Brain microvascular endothelial cell (primary cell): ENCODE data around the gene FGF2.

Source experiments
- DNase-seq: peaks from one replicate; pipeline ENCODE4 v3.0.0-alpha.2; 2020
- H3K27ac ChIP-seq: fragments of 250-450 bp; sonication (Bioruptor Pico); 2 replicates; pipeline ENCODE4 v1.5.1; 2020; ENCODE audit warnings: mild to moderate bottlenecking, moderate library complexity
- H3K27me3 ChIP-seq: fragments of 250-450 bp; sonication (Bioruptor Pico); replicated peaks from 2 replicates; pipeline ENCODE4 v1.5.1; 2020; ENCODE audit warnings: mild to moderate bottlenecking
- H3K36me3 ChIP-seq: fragments of 250-450 bp; sonication (Bioruptor Pico); replicated peaks from 2 replicates; pipeline ENCODE4 v1.5.1; 2020; ENCODE audit warnings: mild to moderate bottlenecking
- H3K4me3 ChIP-seq: 2 replicates; pipeline ENCODE4 v1.5.1; 2011; ENCODE audit warnings: low read depth, mild to moderate bottlenecking, control low read depth, low read length, moderate library complexity
- CTCF ChIP-seq: IDR thresholded peaks from 2 replicates; pipeline ENCODE4 v1.5.1; 2011; ENCODE audit warnings: low read depth, mild to moderate bottlenecking, moderate library complexity, low read length, control low read depth, inconsistent platforms; ENCODE audit errors: missing control alignments
- in situ Hi-C: cut with HindIII; loops from 2 replicates; pipeline ENCODE4 v1.10.0; 2017; ENCODE audit warnings: low sequenced_read_pairs, low pct_ligation_motif_present

The FGF2 gene

GRCh38 chr4:122895336-122895995 lies 68.8 kb downstream of the FGF2 start:
- no peak overlapping the region for H3K4me3 ChIP-seq
- no peak for TF ChIP-seq CTCF
- peaks cover 7% of the 10 kb centered on the region for H3K36me3 ChIP-seq
- H3K27me3 ChIP-seq: no peaks in the 10 kb centered on the region
- DNase-seq: no peak
- H3K27ac ChIP-seq: peak overlapping the region; percentile 32
- in situ Hi-C loops: no loop called here

GRCh38 chr4:122896270-122896669 lies 69.6 kb downstream of the FGF2 start:
- no peak for DNase-seq
- no peak for TF ChIP-seq CTCF
- H3K36me3 ChIP-seq: peaks cover 7% of the 10 kb centered on the region
- no peak overlapping the region for H3K4me3 ChIP-seq
- no peaks in the 10 kb centered on the region for H3K27me3 ChIP-seq
- in situ Hi-C loops: no loop called here
- H3K27ac ChIP-seq: peak overlapping the region; percentile 32

GRCh38 chr4:122898370-122899150 lies 71.9 kb downstream of the FGF2 start:
- peaks cover 5% of the 10 kb centered on the region for H3K36me3 ChIP-seq
- H3K27me3 ChIP-seq: no peaks in the 10 kb centered on the region
- no peak for TF ChIP-seq CTCF
- peak overlapping the region; percentile 51 for H3K27ac ChIP-seq
- no peak overlapping the region for H3K4me3 ChIP-seq
- DNase-seq: peak; percentile 92
- in situ Hi-C loops: no loop called here

GRCh38 chr4:122899682-122900081 lies 73.1 kb downstream of the FGF2 start:
- H3K36me3 ChIP-seq: no peaks in the 10 kb centered on the region
- TF ChIP-seq CTCF: no peak

DNA sequence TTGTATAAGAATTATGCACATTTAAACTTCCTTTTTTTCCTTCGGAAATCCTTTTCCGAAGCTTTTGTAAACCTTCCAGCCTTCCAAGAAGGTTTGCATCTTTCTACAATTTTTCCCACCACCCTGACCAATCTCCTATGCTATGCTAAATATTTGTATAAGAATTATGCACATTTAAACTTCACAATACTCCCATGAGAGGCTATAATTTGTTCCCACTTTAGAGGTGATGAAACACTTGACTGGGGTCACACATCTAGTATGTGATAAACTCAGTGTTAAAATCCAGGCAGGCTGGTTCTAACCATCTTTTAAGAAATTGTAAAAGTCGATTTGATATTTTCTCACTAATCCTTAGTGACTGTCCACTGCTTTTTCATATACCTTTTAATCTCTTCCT lies 73.7 kb downstream of the FGF2 start:
- H3K27me3 ChIP-seq: no peaks in the 10 kb centered on the region
- in situ Hi-C loops: loop anchor here (25.0 kb wide), 2 partner anchors 138 to 313 kb away; no protein-coding TSS in a partner anchor
- H3K27ac ChIP-seq: no peak overlapping the region
- no peak overlapping the region for H3K4me3 ChIP-seq
- no peak for DNase-seq
- TF ChIP-seq CTCF: no peak
- H3K36me3 ChIP-seq: no peaks in the 10 kb centered on the region

More at GRCh38 chr4:122899682-122900081, 73.1 kb downstream of the FGF2 start:
- no peaks in the 10 kb centered on the region for H3K27me3 ChIP-seq
- H3K27ac ChIP-seq: no peak overlapping the region
- DNase-seq: no peak
- in situ Hi-C loops: loop anchor here (25.0 kb wide), 2 partner anchors 137 to 312 kb away; no protein-coding TSS in a partner anchor
- H3K4me3 ChIP-seq: no peak overlapping the region
